HL-60 (cell line): ENCODE results near the gene NEIL1. TPM values are rescaled to one million over a fixed set of nuclear protein-coding genes. Genes with fewer than 3 reads are reported as not detected.

Source experiments
- DNase-seq, 2 experiments: peaks; one replicate each; pipeline ENCODE4 v3.0.0-alpha.2; 2010 to 2020; ENCODE audit warnings: low read depth in 1 of 2, low spot score in 1 of 2
- H3K27ac ChIP-seq: fragments of 250-450 bp; sonication (Bioruptor Pico); replicated peaks from 2 replicates; pipeline ENCODE4 v1.5.1; 2020; ENCODE audit warnings: mild to moderate bottlenecking, moderate library complexity
- H3K27me3 ChIP-seq: fragments of 250-450 bp; sonication (Bioruptor Pico); 2 replicates; pipeline ENCODE4 v1.5.1; 2021; ENCODE audit warnings: mild to moderate bottlenecking, moderate library complexity; ENCODE audit not compliant: insufficient read depth, poor library complexity, severe bottlenecking
- H3K4me3 ChIP-seq: replicated peaks from 2 replicates; pipeline ENCODE4 v1.5.1; 2011; ENCODE audit warnings: mild to moderate bottlenecking, control low read depth, low read length; ENCODE audit not compliant: insufficient read depth
- CTCF ChIP-seq: IDR thresholded peaks from one replicate; pipeline ENCODE4 v1.5.1; 2011; ENCODE audit warnings: low read length, control low read depth, inconsistent platforms; ENCODE audit not compliant: insufficient read depth
- GABPA ChIP-seq: IDR thresholded peaks from 2 replicates; pipeline ENCODE4 v1.6.1; 2012; ENCODE audit warnings: low read depth
- POLR2AphosphoS5 ChIP-seq: IDR thresholded peaks from 2 replicates; pipeline ENCODE4 v1.6.1; 2012; ENCODE audit warnings: low read depth
- SPI1 ChIP-seq: IDR thresholded peaks from 2 replicates; pipeline ENCODE4 v1.6.1; 2012; ENCODE audit warnings: low read depth, mild to moderate bottlenecking, borderline replicate concordance
- microRNA-seq: library from miRNA; unstranded; fragments of <30 nt; microRNA quantifications from one replicate; pipeline ENCODE4, GENCODE V29; 2018
- TF ChIP-seq, protein P1 (sequence below): IDR thresholded peaks from 2 replicates; pipeline ENCODE4 v1.6.1; 2012; ENCODE audit warnings: low read depth; ENCODE audit not compliant: insufficient replicate concordance

NEIL1 gene

GRCh38 chr15:75397494-75397893, 50.7 kb downstream of the NEIL1 start:
- H3K4me3 ChIP-seq: no peak overlapping the region
- H3K27ac ChIP-seq: no peak overlapping the region
- TF ChIP-seq GABPA (no peak), CTCF (no peak), SPI1 (no peak), POLR2AphosphoS5 (no peak)
- TF ChIP-seq, protein P1, sequence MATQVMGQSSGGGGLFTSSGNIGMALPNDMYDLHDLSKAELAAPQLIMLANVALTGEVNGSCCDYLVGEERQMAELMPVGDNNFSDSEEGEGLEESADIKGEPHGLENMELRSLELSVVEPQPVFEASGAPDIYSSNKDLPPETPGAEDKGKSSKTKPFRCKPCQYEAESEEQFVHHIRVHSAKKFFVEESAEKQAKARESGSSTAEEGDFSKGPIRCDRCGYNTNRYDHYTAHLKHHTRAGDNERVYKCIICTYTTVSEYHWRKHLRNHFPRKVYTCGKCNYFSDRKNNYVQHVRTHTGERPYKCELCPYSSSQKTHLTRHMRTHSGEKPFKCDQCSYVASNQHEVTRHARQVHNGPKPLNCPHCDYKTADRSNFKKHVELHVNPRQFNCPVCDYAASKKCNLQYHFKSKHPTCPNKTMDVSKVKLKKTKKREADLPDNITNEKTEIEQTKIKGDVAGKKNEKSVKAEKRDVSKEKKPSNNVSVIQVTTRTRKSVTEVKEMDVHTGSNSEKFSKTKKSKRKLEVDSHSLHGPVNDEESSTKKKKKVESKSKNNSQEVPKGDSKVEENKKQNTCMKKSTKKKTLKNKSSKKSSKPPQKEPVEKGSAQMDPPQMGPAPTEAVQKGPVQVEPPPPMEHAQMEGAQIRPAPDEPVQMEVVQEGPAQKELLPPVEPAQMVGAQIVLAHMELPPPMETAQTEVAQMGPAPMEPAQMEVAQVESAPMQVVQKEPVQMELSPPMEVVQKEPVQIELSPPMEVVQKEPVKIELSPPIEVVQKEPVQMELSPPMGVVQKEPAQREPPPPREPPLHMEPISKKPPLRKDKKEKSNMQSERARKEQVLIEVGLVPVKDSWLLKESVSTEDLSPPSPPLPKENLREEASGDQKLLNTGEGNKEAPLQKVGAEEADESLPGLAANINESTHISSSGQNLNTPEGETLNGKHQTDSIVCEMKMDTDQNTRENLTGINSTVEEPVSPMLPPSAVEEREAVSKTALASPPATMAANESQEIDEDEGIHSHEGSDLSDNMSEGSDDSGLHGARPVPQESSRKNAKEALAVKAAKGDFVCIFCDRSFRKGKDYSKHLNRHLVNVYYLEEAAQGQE: no peak
- H3K27me3 ChIP-seq: no peaks in the 10 kb centered on the region
- DNase-seq: no peak

GRCh38 chr15:75403892-75404291, 57.1 kb downstream of the NEIL1 start:
- Histone ChIP-seq H3K4me3 (no peak overlapping the region), H3K27ac (no peak overlapping the region), H3K27me3 (no peaks in the 10 kb centered on the region)
- TF ChIP-seq, protein P1: no peak
- DNase-seq: no peak

Small RNAs within 50 kb of the gene (microRNA-seq; reads per million reads assigned to microRNA genes)
- gene MIR631: not detected
